Measurements from ENCODE around the gene BSCL2.
"Not testable (repeated sequence)": the region's sequence is repeated elsewhere in the genome, so short reads cannot be mapped to it uniquely, and the experiment has no call there.

The BSCL2 gene

GRCh38 chr11:62707277-62707861, at the start of gene BSCL2, which contains the start of gene GNG3:
Gene BSCL2, minus strand, starts transcription at chr11:62707424. Its CDS starts 229 bp downstream, at chr11:62707195.
Gene GNG3, plus strand, starts transcription at chr11:62707676. Its CDS starts 620 bp downstream, at chr11:62708296.
- H3K4me3 ChIP-seq (replicated peaks; ENCODE audit: low read depth, low read length) = peak within 1 kb of the TSS; percentile 43
- DNase-seq (ENCODE audit: low read depth) = no peak
- TF ChIP-seq, protein P1, sequence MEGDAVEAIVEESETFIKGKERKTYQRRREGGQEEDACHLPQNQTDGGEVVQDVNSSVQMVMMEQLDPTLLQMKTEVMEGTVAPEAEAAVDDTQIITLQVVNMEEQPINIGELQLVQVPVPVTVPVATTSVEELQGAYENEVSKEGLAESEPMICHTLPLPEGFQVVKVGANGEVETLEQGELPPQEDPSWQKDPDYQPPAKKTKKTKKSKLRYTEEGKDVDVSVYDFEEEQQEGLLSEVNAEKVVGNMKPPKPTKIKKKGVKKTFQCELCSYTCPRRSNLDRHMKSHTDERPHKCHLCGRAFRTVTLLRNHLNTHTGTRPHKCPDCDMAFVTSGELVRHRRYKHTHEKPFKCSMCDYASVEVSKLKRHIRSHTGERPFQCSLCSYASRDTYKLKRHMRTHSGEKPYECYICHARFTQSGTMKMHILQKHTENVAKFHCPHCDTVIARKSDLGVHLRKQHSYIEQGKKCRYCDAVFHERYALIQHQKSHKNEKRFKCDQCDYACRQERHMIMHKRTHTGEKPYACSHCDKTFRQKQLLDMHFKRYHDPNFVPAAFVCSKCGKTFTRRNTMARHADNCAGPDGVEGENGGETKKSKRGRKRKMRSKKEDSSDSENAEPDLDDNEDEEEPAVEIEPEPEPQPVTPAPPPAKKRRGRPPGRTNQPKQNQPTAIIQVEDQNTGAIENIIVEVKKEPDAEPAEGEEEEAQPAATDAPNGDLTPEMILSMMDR (IDR thresholded peaks at IDR 0.05; ENCODE audit: low read length, missing control alignments) = no peak

GRCh38 chr11:62755086-62755615, 47.9 kb upstream of the BSCL2 start:
- TF ChIP-seq, protein P1 (IDR thresholded peaks at IDR 0.05; ENCODE audit: low read length, missing control alignments) = no peak

GRCh38 chr11:62753736-62754603, 46.7 kb upstream of the BSCL2 start, which contains the start of gene ZBTB3:
Gene ZBTB3, minus strand, starts transcription at chr11:62754160. Its CDS starts 496 bp downstream, at chr11:62753664.
- H3K4me3 ChIP-seq (replicated peaks; ENCODE audit: low read depth, low read length) = peak within 1 kb of the TSS; percentile 95
- TF ChIP-seq, protein P1 (IDR thresholded peaks at IDR 0.05; ENCODE audit: low read length, missing control alignments) = no peak
- DNase-seq (ENCODE audit: low read depth) = peak; percentile 100

More at GRCh38 chr11:62755086-62755615, 47.9 kb upstream of the BSCL2 start:
- no peak for DNase-seq (ENCODE audit: low read depth)
- no peak overlapping the region for H3K4me3 ChIP-seq (replicated peaks; ENCODE audit: low read depth, low read length)

DNA sequence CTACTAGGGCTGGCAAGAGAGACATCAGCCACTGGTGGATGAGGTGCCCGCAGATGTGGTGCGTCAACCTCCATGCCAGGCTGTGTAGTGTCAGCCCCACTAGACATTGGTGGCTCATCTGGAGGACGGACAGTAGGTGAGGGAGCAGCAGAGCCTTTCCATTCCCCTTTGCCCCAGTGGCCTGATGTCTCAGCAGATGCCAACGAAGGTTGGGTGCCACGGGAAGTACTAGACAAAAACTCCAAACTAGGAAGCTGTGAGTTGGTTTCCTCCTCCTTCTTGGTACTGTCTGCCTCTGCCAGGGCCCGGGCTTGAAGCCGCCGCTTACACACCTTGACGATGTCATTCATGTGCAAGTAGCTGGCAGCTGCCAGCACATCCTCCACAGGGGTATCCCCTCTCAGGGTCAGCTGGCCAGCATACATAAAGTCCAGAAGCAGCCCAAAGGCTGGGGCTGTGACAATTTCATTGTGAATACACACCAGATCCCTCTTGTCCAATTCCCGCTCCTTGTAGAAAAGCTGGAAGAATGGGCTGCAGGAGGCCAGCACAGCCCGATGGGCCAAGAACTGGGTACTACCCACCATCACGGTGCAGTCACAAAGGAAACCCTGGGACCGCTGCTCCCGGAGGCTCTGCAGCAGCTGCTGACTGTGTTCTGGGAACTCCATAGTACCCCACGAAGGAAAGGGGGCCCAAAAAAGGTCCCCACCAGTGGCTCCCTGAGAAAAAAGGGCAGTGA, 45.9 kb upstream of the BSCL2 start:
- no peak for DNase-seq (ENCODE audit: low read depth)
- H3K4me3 ChIP-seq (replicated peaks; ENCODE audit: low read depth, low read length) = peak overlapping the region; percentile 95
- TF ChIP-seq, protein P1 (IDR thresholded peaks at IDR 0.05; ENCODE audit: low read length, missing control alignments) = no peak

DNA sequence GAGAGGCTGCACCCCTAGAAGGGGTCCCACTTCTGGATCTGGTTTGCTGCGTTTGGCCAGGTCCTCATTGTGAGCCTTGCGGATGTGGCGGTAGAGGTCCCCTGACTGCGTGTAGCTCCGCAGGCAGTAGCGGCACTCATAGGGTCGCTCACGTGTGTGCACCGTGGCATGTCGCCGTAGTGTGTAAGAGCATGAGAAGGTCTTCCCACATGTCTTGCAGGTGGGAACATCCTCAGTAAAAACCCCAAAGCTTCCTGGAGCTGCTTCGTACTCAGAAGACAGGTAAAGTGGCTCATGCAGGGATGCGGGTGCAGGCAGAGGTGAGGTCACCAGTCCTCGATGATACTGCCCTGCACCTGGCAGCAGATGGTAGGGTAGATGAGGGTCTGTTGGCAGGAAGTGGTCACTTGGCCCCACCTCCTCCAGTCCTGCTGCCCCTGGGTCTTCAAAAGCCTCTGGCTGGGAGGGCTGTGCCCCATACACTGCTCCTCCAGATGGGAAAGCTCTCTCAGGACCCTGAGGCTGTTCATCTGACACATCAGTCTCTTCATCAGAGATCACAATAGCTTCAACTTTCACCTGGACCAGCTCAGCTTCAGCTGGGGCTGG, 45.1 kb upstream of the BSCL2 start:
- TF ChIP-seq, protein P1 (IDR thresholded peaks at IDR 0.05; ENCODE audit: low read length, missing control alignments) = no peak

GRCh38 chr11:62749931-62750330, 42.7 kb upstream of the BSCL2 start:
- H3K4me3 ChIP-seq (replicated peaks; ENCODE audit: low read depth, low read length); DNase-seq (ENCODE audit: low read depth): not testable (repeated sequence)

More for the DNA sequence above, 45.1 kb upstream of the BSCL2 start:
- H3K4me3 ChIP-seq (replicated peaks; ENCODE audit: low read depth, low read length) = no peak overlapping the region
- DNase-seq (ENCODE audit: low read depth) = no peak

Data from fibroblast of pulmonary artery (primary cell).